Skeletal muscle satellite cell (primary cell): ENCODE measurements around the gene ZNF609.

Source experiments
- H3K27me3 ChIP-seq: 2 replicates; pipeline ENCODE4 v1.7.0; 2013; ENCODE audit warnings: low read length; ENCODE audit not compliant: control insufficient read depth, insufficient read depth
- H3K36me3 ChIP-seq: 2 replicates; pipeline ENCODE4 v1.7.0; 2013; ENCODE audit warnings: mild to moderate bottlenecking, control low read depth, low read length; ENCODE audit not compliant: insufficient read depth
- H3K4me1 ChIP-seq: 2 replicates; pipeline ENCODE4 v1.7.0; 2013; ENCODE audit warnings: low read length; ENCODE audit not compliant: control insufficient read depth, insufficient read depth
- H3K4me2 ChIP-seq: 2 replicates; pipeline ENCODE4 v1.7.0; 2013; ENCODE audit warnings: mild to moderate bottlenecking, low read length
- H3K4me3 ChIP-seq: 2 replicates; pipeline ENCODE4 v1.7.0; 2013; ENCODE audit warnings: low read length
- H3K9ac ChIP-seq: 2 replicates; pipeline ENCODE4 v1.7.0; 2013; ENCODE audit warnings: mild to moderate bottlenecking, low read depth, low read length, moderate library complexity
- H3K9me3 ChIP-seq: replicated peaks from 2 replicates; pipeline ENCODE4 v1.7.0; 2013; ENCODE audit warnings: mild to moderate bottlenecking, control low read depth, low read length

ZNF609 gene

DNA sequence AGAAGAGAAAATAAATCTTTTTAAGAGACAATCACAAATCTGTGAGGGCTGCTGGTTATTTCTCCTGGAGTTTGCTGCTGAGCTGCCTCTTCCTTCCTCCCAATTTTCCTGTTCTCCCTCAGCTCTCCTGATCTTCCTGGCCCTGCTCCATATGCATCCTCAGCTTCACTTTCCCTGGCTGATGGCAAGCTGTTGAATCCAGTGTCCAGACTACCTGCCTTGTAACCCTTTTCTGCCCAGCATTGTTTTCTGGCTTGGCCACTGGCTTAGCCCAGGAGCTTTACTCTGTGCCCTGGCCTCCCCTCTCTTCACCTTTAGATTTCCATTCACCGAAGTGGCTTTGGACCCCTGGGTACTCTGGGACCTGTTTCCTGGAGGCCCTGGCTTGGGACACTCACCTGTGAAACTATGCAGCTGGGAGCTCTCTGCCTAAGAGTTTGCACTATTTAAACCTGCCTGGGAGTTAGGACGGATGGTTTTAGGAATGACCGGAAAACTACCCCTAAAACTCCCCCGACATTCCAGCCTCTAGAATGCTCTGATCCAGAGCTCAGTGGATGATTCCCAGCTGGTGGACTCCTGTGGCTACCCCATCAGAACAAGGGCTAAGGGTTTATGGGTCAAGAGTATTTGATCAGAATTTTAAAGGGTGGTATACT is 225.0 kb downstream of the ZNF609 start:
- H3K27me3 ChIP-seq, result no peaks in the 10 kb centered on the region
- H3K4me1 ChIP-seq, result no peaks in the 10 kb centered on the region
- no peak overlapping the region for H3K4me2 ChIP-seq
- peaks cover 80% of the 10 kb centered on the region for H3K36me3 ChIP-seq
- no peak overlapping the region for H3K4me3 ChIP-seq
- H3K9ac ChIP-seq, result no peak overlapping the region
- H3K9me3 ChIP-seq, result no peaks in the 10 kb centered on the region

DNA sequence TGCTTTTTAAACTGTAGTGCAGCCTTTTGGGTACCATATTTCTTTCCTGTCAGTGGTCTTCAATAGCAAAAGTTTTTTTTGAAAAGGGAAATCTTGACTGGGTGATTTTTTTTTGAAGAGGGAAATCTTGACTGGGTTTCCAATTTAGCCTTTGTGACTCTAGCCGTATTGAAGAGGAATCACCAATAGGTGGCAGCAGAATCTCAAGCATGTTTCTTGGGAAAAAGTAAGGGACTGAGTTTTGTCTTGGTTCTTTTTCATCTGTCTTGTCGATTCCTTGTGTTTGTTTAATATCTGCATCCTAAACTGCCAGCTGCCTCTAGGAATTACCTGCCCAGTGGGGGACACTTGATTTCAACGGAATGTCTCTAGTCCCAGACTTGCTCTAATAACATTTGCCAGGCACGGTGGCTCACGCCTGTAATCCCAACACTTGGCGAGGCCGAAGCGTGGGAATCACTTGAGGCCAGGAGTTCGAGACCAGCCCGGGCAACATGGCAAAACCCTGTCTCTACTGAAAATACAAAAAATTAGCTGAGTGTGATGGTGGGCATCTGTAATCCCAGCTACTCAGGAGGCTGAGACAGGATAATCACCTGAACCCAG is 225.9 kb downstream of the ZNF609 start:
- H3K36me3 ChIP-seq, result peaks cover 80% of the 10 kb centered on the region
- H3K9me3 ChIP-seq, result no peaks in the 10 kb centered on the region
- no peak overlapping the region for H3K4me2 ChIP-seq
- no peak overlapping the region for H3K9ac ChIP-seq
- H3K4me3 ChIP-seq, result no peak overlapping the region
- H3K27me3 ChIP-seq, result no peaks in the 10 kb centered on the region
- H3K4me1 ChIP-seq, result no peaks in the 10 kb centered on the region

DNA sequence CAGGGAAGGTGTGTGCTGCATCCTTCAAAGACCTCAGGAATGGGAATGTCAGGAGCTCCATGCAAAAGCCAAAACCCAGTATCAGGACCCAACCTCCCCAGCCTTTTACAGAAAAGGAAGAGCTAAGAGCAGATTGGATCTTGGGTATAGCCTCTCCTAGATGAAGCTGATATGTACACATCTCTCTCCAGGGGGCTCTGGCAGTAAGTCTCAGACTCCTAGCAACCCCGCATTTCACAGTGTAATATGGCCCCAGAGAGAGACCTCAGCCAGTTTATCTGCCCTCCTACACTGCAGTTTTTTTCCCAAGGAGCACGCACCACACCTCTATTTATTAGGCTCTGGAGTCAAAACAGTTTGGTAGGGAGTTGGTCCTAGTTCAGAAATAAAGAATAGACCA is 226.8 kb downstream of the ZNF609 start:
- no peaks in the 10 kb centered on the region for H3K4me1 ChIP-seq
- no peaks in the 10 kb centered on the region for H3K9me3 ChIP-seq
- H3K4me3 ChIP-seq, result no peak overlapping the region
- no peak overlapping the region for H3K4me2 ChIP-seq
- no peaks in the 10 kb centered on the region for H3K27me3 ChIP-seq
- peaks cover 82% of the 10 kb centered on the region for H3K36me3 ChIP-seq
- H3K9ac ChIP-seq, result no peak overlapping the region

DNA sequence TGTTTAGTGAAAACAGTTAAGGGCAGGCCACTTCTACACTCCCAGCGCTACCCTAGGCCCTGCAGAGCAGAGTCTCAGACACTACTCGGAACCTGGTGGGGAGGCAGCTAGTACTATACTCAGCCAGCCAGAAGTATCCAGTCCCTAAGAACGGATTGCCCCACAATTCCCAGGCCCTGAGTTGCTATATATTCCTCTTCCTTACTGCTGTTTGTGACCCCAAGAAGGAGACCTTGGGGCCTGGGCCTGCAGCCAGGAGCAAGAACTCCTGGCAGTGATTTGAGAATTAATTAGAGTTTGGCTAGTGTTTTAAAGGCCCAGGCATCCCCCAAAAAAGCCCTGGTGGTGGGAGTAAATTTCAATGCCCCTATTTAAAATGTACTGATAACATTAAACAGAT is 227.3 kb downstream of the ZNF609 start:
- Histone ChIP-seq H3K36me3 (peaks cover 78% of the 10 kb centered on the region), H3K27me3 (no peaks in the 10 kb centered on the region), H3K9ac (no peak overlapping the region), H3K4me3 (no peak overlapping the region), H3K4me1 (peaks cover under 1% of the 10 kb centered on the region), H3K9me3 (no peaks in the 10 kb centered on the region), H3K4me2 (no peak overlapping the region)

DNA sequence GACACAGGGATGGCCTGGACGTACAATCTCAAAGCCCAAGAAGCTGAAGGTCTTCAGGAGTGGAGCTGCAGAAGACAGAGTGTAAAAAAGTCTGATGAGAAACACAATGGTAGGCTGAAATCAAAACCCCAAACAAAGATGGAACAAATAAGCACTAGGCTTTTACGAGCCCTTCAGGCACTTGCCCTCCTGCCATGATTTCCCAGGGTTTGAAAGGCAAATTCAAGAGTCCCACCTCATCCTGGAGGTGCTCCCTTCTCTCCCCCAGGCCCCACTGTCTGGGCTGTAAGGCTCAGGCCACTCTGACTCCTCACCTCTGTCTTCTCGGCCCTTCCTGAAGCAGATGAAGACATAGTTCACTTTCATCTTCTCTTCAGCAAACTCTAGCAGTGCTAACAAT is 228.4 kb downstream of the ZNF609 start:
- Histone ChIP-seq H3K27me3 (no peaks in the 10 kb centered on the region), H3K9ac (no peak overlapping the region), H3K4me3 (no peak overlapping the region), H3K36me3 (peaks cover 79% of the 10 kb centered on the region), H3K4me1 (peaks cover 9% of the 10 kb centered on the region), H3K4me2 (no peak overlapping the region), H3K9me3 (no peaks in the 10 kb centered on the region)

DNA sequence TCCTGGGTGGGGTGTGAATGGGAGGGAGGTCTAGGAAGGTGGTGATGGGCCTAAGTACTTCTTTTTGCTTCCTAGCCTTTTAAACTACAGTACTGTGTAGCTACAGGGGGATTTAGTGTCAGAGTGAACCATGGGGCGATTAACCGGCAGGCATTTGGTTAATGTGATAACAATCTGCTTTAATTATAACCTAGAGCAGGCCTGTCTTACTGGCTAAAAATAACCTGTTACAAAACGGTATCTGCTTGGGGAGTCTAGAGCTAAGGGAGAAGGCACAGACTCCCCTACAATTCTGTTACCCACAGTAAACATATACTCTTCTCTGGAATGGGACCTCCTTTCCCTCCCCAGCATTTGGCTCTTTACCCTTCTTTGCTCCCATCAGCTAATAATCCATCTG is 229.6 kb downstream of the ZNF609 start:
- H3K9me3 ChIP-seq, result no peaks in the 10 kb centered on the region
- H3K4me2 ChIP-seq, result no peak overlapping the region
- H3K4me3 ChIP-seq, result no peak overlapping the region
- no peak overlapping the region for H3K9ac ChIP-seq
- H3K27me3 ChIP-seq, result no peaks in the 10 kb centered on the region
- peaks cover 73% of the 10 kb centered on the region for H3K36me3 ChIP-seq
- H3K4me1 ChIP-seq, result peaks cover 9% of the 10 kb centered on the region

DNA sequence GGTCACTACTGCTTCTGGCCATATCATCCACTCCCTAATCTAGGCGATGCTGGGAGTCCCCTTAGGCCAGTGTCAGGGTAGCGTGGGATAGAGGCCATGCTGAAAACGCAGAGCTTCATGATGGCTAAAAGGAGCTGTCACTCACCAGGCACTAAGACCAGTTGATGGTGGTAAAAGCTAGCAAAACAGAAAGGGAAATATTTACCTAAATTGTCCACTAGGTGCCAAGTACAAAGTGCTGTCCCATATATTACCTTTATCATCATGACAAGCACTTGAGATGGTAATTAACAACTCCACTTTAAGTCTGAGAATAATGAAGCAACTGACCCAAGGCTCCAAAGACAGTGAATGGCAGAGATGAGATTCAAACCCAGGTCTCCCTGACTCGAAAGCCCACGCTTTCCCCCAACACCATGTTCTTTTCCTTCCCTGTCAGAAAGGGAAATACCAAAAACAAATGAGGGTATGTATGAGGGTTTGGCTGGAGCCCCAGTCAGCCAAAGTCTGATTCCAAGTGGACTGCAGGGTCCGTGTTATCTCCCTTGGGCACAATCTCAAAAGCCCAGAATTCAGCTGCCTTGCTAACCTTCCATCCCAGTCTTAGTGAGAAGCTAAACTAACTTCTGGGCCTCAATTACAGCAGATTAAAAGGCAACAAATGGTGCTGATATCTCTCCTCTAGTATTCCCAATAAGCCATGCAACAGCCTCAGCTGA is 230.4 kb downstream of the ZNF609 start:
- Histone ChIP-seq H3K4me3 (no peak overlapping the region), H3K4me2 (no peak overlapping the region), H3K4me1 (peaks cover 9% of the 10 kb centered on the region), H3K9me3 (no peaks in the 10 kb centered on the region), H3K27me3 (no peaks in the 10 kb centered on the region), H3K9ac (no peak overlapping the region), H3K36me3 (peaks cover 67% of the 10 kb centered on the region)

DNA sequence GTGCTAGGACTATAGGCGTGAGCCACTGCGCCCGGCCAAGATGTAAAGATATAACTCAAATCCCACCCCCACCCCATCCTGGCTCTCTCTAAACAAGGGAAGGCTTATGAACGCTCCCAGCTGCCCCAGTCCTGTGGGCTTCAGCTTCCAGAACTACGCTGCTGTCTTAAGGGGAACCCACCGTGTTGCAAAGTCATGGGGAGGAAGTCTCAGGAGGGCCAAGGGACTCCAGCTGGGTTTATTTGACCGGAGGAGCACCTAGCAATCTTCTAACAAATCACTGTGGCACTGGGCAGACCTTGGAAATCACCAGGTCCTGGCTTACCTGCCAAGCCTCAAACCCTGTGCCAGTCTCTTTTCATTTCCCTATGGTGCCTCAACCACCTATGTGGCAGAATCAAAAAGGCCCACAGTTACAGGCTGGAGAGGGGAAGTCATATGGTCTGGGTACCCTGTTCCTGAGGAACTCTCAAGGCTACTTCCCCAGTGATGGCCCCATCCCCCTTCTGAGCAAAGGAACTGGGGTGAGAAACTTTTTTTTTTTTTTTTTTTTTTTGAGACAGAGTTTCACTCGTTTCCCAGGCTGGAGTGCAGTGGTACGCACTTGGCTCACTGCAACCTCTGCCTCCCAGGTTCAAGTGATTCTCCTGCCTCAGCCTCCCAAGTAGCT is 231.7 kb downstream of the ZNF609 start:
- Histone ChIP-seq H3K9me3 (no peaks in the 10 kb centered on the region), H3K27me3 (no peaks in the 10 kb centered on the region), H3K36me3 (peaks cover 59% of the 10 kb centered on the region), H3K9ac (no peak overlapping the region), H3K4me3 (no peak overlapping the region), H3K4me2 (no peak overlapping the region), H3K4me1 (peaks cover 9% of the 10 kb centered on the region)

DNA sequence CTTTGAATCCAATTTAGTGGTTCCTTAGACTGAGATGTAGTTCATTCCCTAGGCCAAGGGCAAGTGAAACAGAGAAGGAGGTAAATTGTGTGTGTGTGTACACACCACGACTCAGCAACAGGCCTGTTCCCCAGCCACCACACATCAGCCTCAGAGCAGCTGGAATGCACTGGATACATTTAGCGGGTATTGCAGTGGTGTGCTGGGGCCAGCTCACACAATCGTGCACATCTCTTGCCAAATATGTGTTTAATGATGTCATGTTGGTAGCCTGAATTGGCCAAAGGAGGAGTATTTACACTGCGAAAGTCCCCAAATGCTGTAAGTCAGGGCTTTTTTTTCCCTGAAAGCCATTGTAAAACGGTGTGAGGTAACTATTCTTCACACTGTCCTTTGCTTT is 232.8 kb downstream of the ZNF609 start:
- peaks cover 15% of the 10 kb centered on the region for H3K4me1 ChIP-seq

DNA sequence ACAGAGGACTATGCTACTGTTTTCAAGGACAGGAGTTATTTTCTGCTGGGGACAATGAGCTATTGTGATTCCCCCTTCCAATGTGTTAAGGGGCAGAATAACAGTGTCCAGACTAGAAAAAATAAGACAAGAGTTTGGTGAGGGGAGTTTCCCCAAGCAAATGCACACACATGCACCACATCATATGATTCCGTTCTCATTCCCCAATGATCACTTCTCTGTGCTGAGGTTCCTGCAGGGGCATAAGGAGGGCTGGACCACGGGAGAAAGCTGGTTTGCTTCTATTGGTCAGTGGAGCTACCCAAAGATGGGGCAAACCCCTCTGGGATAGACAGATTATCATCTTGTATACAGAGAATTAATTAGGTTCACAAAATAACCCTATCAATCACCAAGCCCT is 234.4 kb downstream of the ZNF609 start:
- Histone ChIP-seq H3K9me3 (no peaks in the 10 kb centered on the region), H3K4me2 (no peak overlapping the region), H3K9ac (no peak overlapping the region), H3K4me1 (peaks cover 32% of the 10 kb centered on the region), H3K4me3 (no peak overlapping the region), H3K27me3 (no peaks in the 10 kb centered on the region), H3K36me3 (peaks cover 34% of the 10 kb centered on the region)

More for the DNA sequence above, 232.8 kb downstream of the ZNF609 start:
- H3K27me3 ChIP-seq, result no peaks in the 10 kb centered on the region
- H3K4me2 ChIP-seq, result peak overlapping the region; percentile 20
- H3K36me3 ChIP-seq, result peaks cover 48% of the 10 kb centered on the region
- no peaks in the 10 kb centered on the region for H3K9me3 ChIP-seq
- peak overlapping the region; percentile 23 for H3K9ac ChIP-seq
- H3K4me3 ChIP-seq, result no peak overlapping the region

DNA sequence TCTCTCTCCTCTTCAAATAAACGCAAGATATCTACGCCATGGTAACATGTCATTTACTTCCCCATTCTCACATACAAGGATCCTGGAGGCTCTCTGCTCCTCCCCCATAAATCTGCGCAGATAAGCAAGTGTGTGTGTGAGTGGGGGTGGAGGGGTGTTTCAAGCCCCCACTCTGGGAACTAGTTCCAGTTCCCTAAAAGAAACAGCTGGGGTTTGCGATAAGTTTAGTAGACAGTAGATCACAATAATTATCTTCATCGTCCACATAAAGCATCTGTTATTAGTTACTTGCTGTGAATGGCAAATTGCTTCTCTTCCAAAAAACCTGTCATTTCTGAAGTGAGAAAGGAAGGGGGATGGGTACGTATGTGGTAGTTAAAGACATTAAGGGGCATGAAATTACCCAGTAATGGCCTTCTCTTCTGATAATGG is 235.2 kb downstream of the ZNF609 start:
- Histone ChIP-seq H3K4me1 (peaks cover 39% of the 10 kb centered on the region), H3K9me3 (no peaks in the 10 kb centered on the region), H3K9ac (no peak overlapping the region), H3K4me3 (no peak overlapping the region), H3K27me3 (no peaks in the 10 kb centered on the region), H3K36me3 (peaks cover 29% of the 10 kb centered on the region), H3K4me2 (no peak overlapping the region)
